ACHN (cell line): ENCODE results near the gene SLC36A4.
A peak's percentile ranks its signal among the peaks of the same experiment; 100 is the strongest.
"Not testable (repeated sequence)": the region's sequence is repeated elsewhere in the genome, so short reads cannot be mapped to it uniquely, and the experiment has no call there.

Experiments used
- DNase-seq: peaks from one replicate; pipeline ENCODE4 v3.0.0-alpha.2; 2015
- in situ Hi-C: cut with HindIII; loops from 2 replicates; pipeline ENCODE4 v1.10.0; 2017; ENCODE audit warnings: low sequenced_read_pairs, low pct_ligation_motif_present, low pct_unique_long_range_greater_than_20kb

SLC36A4 gene

GRCh38 chr11:93197380-93198214, at the start of gene SLC36A4:
Gene SLC36A4 (minus strand): TSS chr11:93197991. CDS start chr11:93197832, 159 bp downstream.
- in situ Hi-C loops, result no loop called here
- DNase-seq, result peak; percentile 90

- DNase-seq, in situ Hi-C loops: not testable (repeated sequence)
These were observed 49.0 kb upstream of the SLC36A4 start for GRCh38 chr11:93246790-93247189.

DNA sequence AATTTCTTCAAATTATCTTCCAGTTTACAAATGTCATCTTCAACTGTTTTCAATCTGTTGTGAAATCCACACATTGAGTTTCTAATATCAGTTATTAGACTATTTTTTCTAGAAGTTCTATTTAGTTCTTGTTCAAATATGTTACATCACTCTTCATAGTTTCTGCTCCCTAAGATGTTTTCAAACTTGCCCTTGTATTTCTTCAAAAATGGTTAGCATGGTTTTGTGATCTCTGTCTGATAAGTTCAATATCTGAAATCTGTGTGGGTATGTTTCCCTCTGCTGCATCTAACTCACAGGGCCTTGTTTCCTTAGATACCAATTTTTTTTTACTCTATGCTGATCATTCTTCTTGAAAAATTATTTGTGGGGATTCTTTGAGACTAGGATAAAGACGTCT, 46.2 kb upstream of the SLC36A4 start:
- no peak for DNase-seq
- in situ Hi-C loops, result no loop called here

GRCh38 chr11:93239966-93240365, 42.2 kb upstream of the SLC36A4 start:
- in situ Hi-C loops, result no loop called here
- no peak for DNase-seq

DNA sequence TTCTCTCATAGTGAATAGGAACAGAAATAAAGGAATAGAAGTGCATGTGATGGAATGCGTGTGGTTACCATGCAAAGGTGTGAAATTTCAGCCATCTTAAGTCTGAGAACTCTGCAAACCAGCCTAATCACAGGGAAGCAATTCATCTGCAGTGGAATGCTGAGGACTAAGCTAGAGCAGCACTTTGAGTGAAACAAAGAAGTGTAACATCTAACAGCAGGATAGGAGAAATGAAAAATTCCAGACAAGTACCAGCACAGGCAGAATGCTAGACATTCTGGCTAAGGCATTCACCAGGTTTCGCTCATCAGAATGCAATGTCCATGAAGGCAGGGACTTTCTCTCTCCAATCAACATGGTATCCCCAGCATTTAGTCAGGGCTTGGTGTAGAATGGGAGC, 41.2 kb upstream of the SLC36A4 start:
- in situ Hi-C loops, result no loop called here

GRCh38 chr11:93236741-93237675, 39.2 kb upstream of the SLC36A4 start:
- in situ Hi-C loops, result no loop called here
- peak; percentile 38 for DNase-seq

More for the DNA sequence above, 41.2 kb upstream of the SLC36A4 start:
- DNase-seq, result no peak

DNA sequence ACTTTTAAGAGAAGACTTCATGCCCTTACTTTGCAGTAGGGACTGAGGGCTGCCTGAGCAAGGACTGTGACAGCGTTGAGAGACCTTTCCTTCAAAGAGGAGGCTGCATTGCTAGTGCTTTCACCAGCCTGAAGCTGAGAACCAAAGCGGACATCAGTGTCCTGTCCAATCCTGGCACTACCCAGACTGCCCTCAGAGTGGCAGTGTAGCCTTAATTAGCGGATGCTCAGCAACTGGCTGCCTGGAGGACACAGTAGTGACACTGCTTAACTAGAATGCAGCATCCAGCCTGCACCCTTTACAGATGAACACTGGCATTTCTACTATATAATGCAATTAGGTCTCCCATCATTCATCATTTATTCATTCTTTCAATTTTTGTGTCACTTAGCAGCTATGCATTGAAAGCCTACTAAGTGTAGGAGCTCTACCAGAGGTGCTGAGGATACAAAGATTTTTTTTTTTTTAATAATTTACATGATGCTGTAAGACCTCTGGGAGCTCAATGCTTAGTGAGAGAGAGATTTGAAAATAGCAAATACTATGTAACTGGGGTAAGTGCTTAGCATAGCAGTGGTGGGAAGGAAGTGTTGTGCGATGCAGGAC, 36.9 kb upstream of the SLC36A4 start:
- in situ Hi-C loops, result no loop called here
- peak; percentile 67 for DNase-seq

- in situ Hi-C loops, result no loop called here
- no peak for DNase-seq
These were observed 32.1 kb upstream of the SLC36A4 start for GRCh38 chr11:93229876-93230275.

DNA sequence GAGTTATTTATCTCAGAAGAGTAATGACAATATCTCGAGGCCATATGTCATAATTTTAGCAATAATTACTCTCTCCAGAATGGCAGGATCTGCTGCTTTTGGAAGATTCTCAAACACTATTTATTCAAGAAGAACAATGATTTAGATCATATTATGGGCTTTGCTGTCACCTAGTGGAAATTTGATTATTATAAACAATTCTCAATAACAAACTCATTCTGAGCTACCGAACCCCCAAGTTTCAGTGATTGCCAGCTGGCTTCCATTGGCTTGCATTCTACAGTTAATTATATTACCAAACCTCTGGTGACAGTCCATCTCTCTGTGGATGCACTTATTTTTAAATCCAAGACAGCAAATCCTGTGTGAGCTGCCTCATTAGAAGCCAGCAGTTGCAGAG, 27.9 kb upstream of the SLC36A4 start:
- in situ Hi-C loops, result no loop called here
- DNase-seq, result peak; percentile 17

DNA sequence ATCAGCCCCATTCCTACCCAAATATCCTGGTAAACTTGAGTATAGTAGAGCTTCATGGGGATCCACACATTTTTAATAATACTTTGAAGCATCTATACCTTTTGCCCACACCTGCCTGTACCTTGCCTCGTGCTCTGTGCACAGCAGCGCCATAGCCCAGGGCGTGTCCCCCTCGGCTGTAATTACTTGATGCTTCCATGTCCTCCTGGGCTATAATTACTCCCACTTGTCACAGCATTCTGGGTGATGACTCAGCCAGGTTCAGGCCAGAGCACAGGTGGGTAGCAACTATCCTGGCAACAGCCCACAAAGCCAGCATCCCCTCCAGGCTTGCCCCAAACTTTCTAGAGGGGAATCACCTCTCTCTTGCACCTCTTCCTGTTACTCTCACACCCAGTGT, 23.7 kb upstream of the SLC36A4 start:
- DNase-seq, result no peak

GRCh38 chr11:93220078-93220477, 22.3 kb upstream of the SLC36A4 start:
- no peak for DNase-seq
- in situ Hi-C loops, result no loop called here

More for the DNA sequence above, 23.7 kb upstream of the SLC36A4 start:
- in situ Hi-C loops, result no loop called here

- DNase-seq, result no peak
- in situ Hi-C loops, result no loop called here
These were observed 21.6 kb upstream of the SLC36A4 start for GRCh38 chr11:93219440-93219839.

- in situ Hi-C loops, result no loop called here
- DNase-seq, result no peak
These were observed 18.8 kb upstream of the SLC36A4 start for GRCh38 chr11:93216511-93217101.

DNA sequence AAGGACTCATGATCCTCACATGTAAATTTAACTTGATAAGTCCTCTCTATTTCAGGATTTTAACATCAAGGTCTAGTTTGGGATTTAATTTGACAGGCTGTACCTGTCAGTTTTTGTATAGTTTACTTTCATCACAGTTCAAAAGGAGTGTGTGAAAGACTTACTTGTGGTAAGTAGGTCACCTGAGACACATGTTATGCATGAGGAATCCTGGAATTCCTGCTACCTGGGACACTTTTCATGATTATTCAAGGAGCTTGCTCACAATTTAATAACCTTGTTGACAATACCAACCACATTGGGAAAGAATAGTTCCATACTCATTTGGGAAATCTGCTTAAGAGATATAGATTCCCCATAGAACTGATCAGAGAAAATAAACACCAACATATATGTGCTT, 15.8 kb upstream of the SLC36A4 start:
- DNase-seq, result no peak

GRCh38 chr11:93212094-93212493, 14.3 kb upstream of the SLC36A4 start:
- DNase-seq, result no peak
- in situ Hi-C loops, result no loop called here

More for the DNA sequence above, 15.8 kb upstream of the SLC36A4 start:
- in situ Hi-C loops, result no loop called here

DNA sequence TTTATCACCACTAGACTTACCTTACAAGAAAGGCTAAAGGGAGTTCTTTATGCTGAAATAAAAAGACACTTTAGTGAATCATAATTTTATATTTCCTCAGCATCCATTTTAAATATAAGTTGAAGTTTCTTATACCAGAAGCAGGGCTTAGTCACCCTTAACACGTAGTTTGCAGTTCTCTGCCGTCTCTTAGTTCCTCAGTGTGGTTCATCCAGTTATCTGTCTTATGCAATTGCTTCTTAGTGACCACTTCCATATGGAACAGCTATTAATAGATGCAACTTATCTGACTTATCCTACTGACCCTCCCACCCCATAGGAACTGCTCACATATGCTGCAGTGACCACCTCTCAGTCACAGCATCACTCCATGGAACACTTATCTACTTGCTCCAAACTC, 11.7 kb upstream of the SLC36A4 start:
- in situ Hi-C loops, result no loop called here
- no peak for DNase-seq

DNA sequence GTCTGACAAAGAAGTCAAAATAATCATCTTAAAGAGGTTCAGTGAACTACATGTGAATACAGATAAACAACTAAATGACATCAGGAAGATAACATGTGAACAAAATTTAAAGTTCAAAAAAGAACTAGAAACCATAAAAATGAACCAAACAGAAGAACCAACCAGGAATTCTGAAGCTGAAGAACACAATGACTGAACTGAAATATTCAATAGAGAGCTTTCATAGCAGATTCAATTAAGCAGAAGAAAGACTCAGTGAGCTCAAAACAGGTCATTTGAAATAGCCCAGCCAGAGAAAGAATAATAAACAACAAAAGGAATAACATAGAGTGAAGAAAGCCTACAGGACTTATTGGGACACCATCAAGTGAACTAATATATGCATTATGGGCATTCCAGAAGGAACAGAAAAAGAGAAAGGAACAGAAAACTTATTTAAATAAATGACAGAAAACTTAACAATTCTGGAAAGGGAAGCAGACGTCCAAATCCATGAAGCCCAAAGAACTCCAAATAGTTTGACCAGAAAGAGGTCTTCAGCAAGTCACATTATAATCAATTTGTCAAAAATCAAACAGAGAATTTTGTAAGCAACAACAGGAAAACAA, 11.0 kb upstream of the SLC36A4 start:
- DNase-seq, result no peak
- in situ Hi-C loops, result no loop called here

DNA sequence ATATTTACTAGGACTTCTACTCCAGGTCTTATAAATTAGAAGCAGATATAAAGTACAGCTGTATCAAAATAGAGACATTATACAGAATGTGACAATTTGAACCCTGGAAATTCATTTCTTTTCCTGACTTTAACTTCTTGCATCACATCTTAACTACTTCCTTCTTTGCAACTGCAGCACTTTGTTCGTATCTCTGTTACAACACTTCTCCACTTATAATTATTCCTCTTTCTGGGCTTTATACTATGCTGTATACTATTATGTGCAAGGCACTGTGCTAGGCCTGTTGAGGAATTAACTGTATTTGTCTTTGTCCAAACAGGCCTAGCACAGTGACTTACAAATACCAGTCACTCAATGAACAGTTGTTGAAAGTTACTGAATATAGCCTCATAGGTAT, 1.8 kb upstream of the SLC36A4 start:
- no peak for DNase-seq
- in situ Hi-C loops, result no loop called here
